ENCODE results near the gene ARHGDIB.

Gene ARHGDIB

GRCh38 chr12:14994610-14995009 lies 33.2 kb upstream of the ARHGDIB start:
- no peaks in the 10 kb centered on the region for H3K4me1 ChIP-seq
- no peak for TF ChIP-seq CTCF (IDR thresholded peaks at IDR 0.05; ENCODE audit: low read depth, low read length)
- H3K9me3 ChIP-seq = no peaks in the 10 kb centered on the region
- no peaks in the 10 kb centered on the region for H3K36me3 ChIP-seq
- no peaks in the 10 kb centered on the region for H3K27me3 ChIP-seq
- no peak for DNase-seq
- H3K4me3 ChIP-seq (ENCODE audit: low read depth, low read length) = no peak overlapping the region

- Histone ChIP-seq H3K27me3 (no peaks in the 10 kb centered on the region), H3K4me1 (no peaks in the 10 kb centered on the region), H3K4me3 (ENCODE audit: low read depth, low read length) (no peak overlapping the region), H3K9me3 (no peaks in the 10 kb centered on the region), H3K36me3 (no peaks in the 10 kb centered on the region)
- peak; percentile 33 for DNase-seq
- no peak for TF ChIP-seq CTCF (IDR thresholded peaks at IDR 0.05; ENCODE audit: low read depth, low read length)
Measured at GRCh38 chr12:14993537-14994266, 32.3 kb upstream of the ARHGDIB start.

- no peak for DNase-seq
- Histone ChIP-seq H3K27me3 (no peaks in the 10 kb centered on the region), H3K9me3 (no peaks in the 10 kb centered on the region), H3K4me1 (no peaks in the 10 kb centered on the region), H3K36me3 (no peaks in the 10 kb centered on the region), H3K4me3 (ENCODE audit: low read depth, low read length) (no peak overlapping the region)
- TF ChIP-seq CTCF (IDR thresholded peaks at IDR 0.05; ENCODE audit: low read depth, low read length) = no peak
Measured at GRCh38 chr12:14993117-14993516, 31.7 kb upstream of the ARHGDIB start.

GRCh38 chr12:14992673-14993072 lies 31.3 kb upstream of the ARHGDIB start:
- Histone ChIP-seq H3K4me3 (ENCODE audit: low read depth, low read length) (no peak overlapping the region), H3K9me3 (no peaks in the 10 kb centered on the region), H3K4me1 (no peaks in the 10 kb centered on the region), H3K36me3 (no peaks in the 10 kb centered on the region), H3K27me3 (no peaks in the 10 kb centered on the region)
- TF ChIP-seq CTCF (IDR thresholded peaks at IDR 0.05; ENCODE audit: low read depth, low read length) = no peak
- no peak for DNase-seq

- DNase-seq = no peak
- Histone ChIP-seq H3K4me3 (ENCODE audit: low read depth, low read length) (no peak overlapping the region), H3K27me3 (no peaks in the 10 kb centered on the region), H3K36me3 (no peaks in the 10 kb centered on the region), H3K4me1 (no peaks in the 10 kb centered on the region), H3K9me3 (no peaks in the 10 kb centered on the region)
- no peak for TF ChIP-seq CTCF (IDR thresholded peaks at IDR 0.05; ENCODE audit: low read depth, low read length)
Measured at GRCh38 chr12:14991069-14991468, 29.7 kb upstream of the ARHGDIB start.

GRCh38 chr12:14989790-14990189 lies 28.4 kb upstream of the ARHGDIB start:
- Histone ChIP-seq H3K27me3 (no peaks in the 10 kb centered on the region), H3K4me1 (no peaks in the 10 kb centered on the region), H3K4me3 (ENCODE audit: low read depth, low read length) (no peak overlapping the region), H3K9me3 (no peaks in the 10 kb centered on the region), H3K36me3 (no peaks in the 10 kb centered on the region)
- no peak for DNase-seq
- no peak for TF ChIP-seq CTCF (IDR thresholded peaks at IDR 0.05; ENCODE audit: low read depth, low read length)

Measured in BE2C (cell line).